Measurements from ENCODE around the gene PHYH.

DNA sequence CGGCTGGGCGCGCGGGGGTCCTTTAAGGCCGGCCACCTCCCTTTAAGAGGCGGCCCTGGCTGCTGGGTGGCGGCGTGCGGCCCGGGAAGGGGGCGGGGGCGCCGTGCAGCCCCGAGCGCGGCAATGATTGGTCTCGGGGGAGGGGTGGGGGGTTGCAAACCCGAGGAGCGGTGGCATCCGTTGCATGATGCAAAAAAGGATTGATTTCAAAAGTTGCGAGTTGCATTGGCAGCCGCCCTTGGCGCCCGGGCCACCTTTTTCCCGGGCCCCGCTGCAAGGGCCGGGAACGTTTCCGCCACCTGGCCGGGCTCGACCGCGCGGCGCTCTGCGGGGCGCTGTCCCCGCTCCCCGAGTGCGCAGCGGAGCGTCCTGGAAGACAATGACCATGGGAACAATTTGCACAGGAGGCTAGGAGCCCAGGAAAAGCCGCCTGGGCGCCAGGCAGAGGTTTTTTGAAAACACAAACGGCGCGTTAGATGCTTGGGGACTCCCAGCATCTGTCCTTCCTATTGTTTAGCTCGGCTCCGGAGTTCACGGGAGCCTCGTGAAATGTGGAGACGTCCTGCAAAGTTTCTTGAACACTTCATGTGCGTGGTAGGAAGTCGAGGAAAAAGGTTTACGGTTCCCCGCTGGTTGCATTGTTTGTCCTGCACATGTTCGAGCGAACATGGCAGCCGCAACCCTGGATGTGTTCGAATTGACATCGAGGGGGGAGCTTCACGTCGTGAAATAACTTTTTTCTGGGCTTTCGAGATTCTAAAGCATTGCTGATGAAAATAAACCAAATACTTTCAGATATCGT is 48.6 kb upstream of the PHYH start, which contains the start of gene SEPHS1:
- TF ChIP-seq POLR2AphosphoS5 (IDR thresholded peaks at IDR 0.05; ENCODE audit: low read depth), result peak; percentile 41
- TF ChIP-seq, protein P1, sequence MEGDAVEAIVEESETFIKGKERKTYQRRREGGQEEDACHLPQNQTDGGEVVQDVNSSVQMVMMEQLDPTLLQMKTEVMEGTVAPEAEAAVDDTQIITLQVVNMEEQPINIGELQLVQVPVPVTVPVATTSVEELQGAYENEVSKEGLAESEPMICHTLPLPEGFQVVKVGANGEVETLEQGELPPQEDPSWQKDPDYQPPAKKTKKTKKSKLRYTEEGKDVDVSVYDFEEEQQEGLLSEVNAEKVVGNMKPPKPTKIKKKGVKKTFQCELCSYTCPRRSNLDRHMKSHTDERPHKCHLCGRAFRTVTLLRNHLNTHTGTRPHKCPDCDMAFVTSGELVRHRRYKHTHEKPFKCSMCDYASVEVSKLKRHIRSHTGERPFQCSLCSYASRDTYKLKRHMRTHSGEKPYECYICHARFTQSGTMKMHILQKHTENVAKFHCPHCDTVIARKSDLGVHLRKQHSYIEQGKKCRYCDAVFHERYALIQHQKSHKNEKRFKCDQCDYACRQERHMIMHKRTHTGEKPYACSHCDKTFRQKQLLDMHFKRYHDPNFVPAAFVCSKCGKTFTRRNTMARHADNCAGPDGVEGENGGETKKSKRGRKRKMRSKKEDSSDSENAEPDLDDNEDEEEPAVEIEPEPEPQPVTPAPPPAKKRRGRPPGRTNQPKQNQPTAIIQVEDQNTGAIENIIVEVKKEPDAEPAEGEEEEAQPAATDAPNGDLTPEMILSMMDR (IDR thresholded peaks at IDR 0.05; ENCODE audit: insufficient read depth, low read length), result no peak
- TF ChIP-seq, protein P2, sequence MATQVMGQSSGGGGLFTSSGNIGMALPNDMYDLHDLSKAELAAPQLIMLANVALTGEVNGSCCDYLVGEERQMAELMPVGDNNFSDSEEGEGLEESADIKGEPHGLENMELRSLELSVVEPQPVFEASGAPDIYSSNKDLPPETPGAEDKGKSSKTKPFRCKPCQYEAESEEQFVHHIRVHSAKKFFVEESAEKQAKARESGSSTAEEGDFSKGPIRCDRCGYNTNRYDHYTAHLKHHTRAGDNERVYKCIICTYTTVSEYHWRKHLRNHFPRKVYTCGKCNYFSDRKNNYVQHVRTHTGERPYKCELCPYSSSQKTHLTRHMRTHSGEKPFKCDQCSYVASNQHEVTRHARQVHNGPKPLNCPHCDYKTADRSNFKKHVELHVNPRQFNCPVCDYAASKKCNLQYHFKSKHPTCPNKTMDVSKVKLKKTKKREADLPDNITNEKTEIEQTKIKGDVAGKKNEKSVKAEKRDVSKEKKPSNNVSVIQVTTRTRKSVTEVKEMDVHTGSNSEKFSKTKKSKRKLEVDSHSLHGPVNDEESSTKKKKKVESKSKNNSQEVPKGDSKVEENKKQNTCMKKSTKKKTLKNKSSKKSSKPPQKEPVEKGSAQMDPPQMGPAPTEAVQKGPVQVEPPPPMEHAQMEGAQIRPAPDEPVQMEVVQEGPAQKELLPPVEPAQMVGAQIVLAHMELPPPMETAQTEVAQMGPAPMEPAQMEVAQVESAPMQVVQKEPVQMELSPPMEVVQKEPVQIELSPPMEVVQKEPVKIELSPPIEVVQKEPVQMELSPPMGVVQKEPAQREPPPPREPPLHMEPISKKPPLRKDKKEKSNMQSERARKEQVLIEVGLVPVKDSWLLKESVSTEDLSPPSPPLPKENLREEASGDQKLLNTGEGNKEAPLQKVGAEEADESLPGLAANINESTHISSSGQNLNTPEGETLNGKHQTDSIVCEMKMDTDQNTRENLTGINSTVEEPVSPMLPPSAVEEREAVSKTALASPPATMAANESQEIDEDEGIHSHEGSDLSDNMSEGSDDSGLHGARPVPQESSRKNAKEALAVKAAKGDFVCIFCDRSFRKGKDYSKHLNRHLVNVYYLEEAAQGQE (IDR thresholded peaks at IDR 0.05; ENCODE audit: insufficient replicate concordance, low read depth), result peak; percentile 61

All from HL-60 (cell line).